Measurements from ENCODE around the gene OLFML1.

Gene OLFML1

GRCh38 chr11:7530013-7530640 is 44.8 kb downstream of the OLFML1 start:
- ATAC-seq, result no peak
- TF ChIP-seq TCF4 (CRISPR knock-in tag; IDR thresholded peaks at IDR 0.05; ENCODE audit: borderline replicate concordance) (no peak), ZC3H10 (CRISPR knock-in tag; IDR thresholded peaks at IDR 0.05) (no peak), PATZ1 (CRISPR knock-in tag; IDR thresholded peaks at IDR 0.05; ENCODE audit: borderline replicate concordance) (no peak)

DNA sequence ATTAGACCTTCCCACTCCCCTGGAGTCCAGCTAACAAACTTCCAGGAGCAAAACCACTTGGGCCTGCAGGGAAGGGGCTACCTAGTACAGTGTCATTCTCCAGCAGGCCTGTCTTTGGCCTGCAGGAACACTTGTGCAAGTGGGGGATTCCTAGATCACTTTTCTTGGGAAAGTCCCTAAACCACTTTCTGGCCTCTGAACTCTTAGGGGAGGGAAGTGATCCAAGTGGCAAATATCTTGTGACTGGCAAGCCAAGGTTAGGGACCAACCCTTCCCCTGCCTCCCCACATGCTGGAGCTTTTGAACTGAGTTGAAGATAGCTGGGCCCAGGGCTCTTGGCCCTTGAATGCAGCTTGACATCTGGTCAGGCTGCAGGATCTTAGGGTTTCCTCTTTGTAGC is 45.7 kb downstream of the OLFML1 start:
- TF ChIP-seq ZNF8 (CRISPR knock-in tag; IDR thresholded peaks at IDR 0.05), result no peak
- TF ChIP-seq PPARA (CRISPR knock-in tag; IDR thresholded peaks at IDR 0.05; ENCODE audit: borderline replicate concordance), result no peak
- TF ChIP-seq ISL1 (CRISPR knock-in tag; IDR thresholded peaks at IDR 0.05), result no peak
- TF ChIP-seq, protein P1, sequence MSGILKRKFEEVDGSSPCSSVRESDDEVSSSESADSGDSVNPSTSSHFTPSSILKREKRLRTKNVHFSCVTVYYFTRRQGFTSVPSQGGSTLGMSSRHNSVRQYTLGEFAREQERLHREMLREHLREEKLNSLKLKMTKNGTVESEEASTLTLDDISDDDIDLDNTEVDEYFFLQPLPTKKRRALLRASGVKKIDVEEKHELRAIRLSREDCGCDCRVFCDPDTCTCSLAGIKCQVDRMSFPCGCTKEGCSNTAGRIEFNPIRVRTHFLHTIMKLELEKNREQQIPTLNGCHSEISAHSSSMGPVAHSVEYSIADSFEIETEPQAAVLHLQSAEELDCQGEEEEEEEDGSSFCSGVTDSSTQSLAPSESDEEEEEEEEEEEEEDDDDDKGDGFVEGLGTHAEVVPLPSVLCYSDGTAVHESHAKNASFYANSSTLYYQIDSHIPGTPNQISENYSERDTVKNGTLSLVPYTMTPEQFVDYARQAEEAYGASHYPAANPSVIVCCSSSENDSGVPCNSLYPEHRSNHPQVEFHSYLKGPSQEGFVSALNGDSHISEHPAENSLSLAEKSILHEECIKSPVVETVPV (CRISPR knock-in tag; IDR thresholded peaks at IDR 0.05), result no peak
- no peak for TF ChIP-seq TSHZ2 (CRISPR knock-in tag; IDR thresholded peaks at IDR 0.05)
- TF ChIP-seq CSDC2 (CRISPR knock-in tag; IDR thresholded peaks at IDR 0.05), result no peak
- no peak for TF ChIP-seq PATZ1 (CRISPR knock-in tag; IDR thresholded peaks at IDR 0.05; ENCODE audit: borderline replicate concordance)
- TF ChIP-seq ZNF565 (CRISPR knock-in tag; conservative IDR thresholded peaks at IDR 0.05; ENCODE audit: low read depth), result no peak
- no peak for TF ChIP-seq CREB5 (CRISPR knock-in tag; IDR thresholded peaks at IDR 0.05; ENCODE audit: low read depth)
- no peak for TF ChIP-seq RARB (CRISPR knock-in tag; IDR thresholded peaks at IDR 0.05)
- no peak for TF ChIP-seq BACH2 (CRISPR knock-in tag; IDR thresholded peaks at IDR 0.05; ENCODE audit: borderline replicate concordance)
- TF ChIP-seq ARNTL (CRISPR knock-in tag; IDR thresholded peaks at IDR 0.05; ENCODE audit: borderline replicate concordance, low read depth), result no peak
- no peak for ATAC-seq

- no peak for ATAC-seq
- TF ChIP-seq RARB (CRISPR knock-in tag; IDR thresholded peaks at IDR 0.05) (no peak), ZFP30 (CRISPR knock-in tag; IDR thresholded peaks at IDR 0.05) (no peak), ZNF70 (CRISPR knock-in tag; IDR thresholded peaks at IDR 0.05) (no peak), POU6F1 (CRISPR knock-in tag; IDR thresholded peaks at IDR 0.05; ENCODE audit: borderline replicate concordance, low read depth) (no peak), TSHZ2 (CRISPR knock-in tag; IDR thresholded peaks at IDR 0.05) (no peak), CREB5 (CRISPR knock-in tag; IDR thresholded peaks at IDR 0.05; ENCODE audit: low read depth) (no peak), GLIS3 (CRISPR knock-in tag; IDR thresholded peaks at IDR 0.05) (no peak), ZC3H10 (CRISPR knock-in tag; IDR thresholded peaks at IDR 0.05) (no peak)
- TF ChIP-seq, protein P1 (CRISPR knock-in tag; IDR thresholded peaks at IDR 0.05), result no peak
Observed at GRCh38 chr11:7532405-7533145, 47.3 kb downstream of the OLFML1 start.

Data from SK-N-SH treated with all-trans-retinoic acid at 6 μM for 48 hours (cell line).